ENCODE measurements around the gene KRT39. TPM values are rescaled to one million over a fixed set of nuclear protein-coding genes. Genes with fewer than 3 reads are reported as not detected.

The KRT39 gene
- total and polyA plus RNA-seq, 2 of the 13 experiments (the other 11 are each of a cell fraction or from before 2014, with no cell fraction given): 0.07 to 1.2 TPM

GRCh38 chr17:41009301-41009760, 42.6 kb upstream of the KRT39 start (continued):
- TF ChIP-seq ZNF512B (CRISPR knock-in tag; IDR thresholded peaks at IDR 0.05; ENCODE audit: borderline replicate concordance) (no peak), MED13 (CRISPR knock-in tag; IDR thresholded peaks at IDR 0.05) (peak; percentile 78; the same call in 1 of the 2 replicates), SSRP1 (CRISPR knock-in tag; IDR thresholded peaks at IDR 0.05) (no peak), ZZZ3 (CRISPR knock-in tag; IDR thresholded peaks at IDR 0.05; ENCODE audit: borderline replicate concordance) (no peak), HOXD1 (CRISPR knock-in tag; IDR thresholded peaks at IDR 0.05) (peak; percentile 76), PPARG (CRISPR knock-in tag; conservative IDR thresholded peaks at IDR 0.05) (peak; percentile 82), ZNF10 (CRISPR knock-in tag; IDR thresholded peaks at IDR 0.05; ENCODE audit: borderline replicate concordance, low read depth) (no peak), ZNF264 (CRISPR knock-in tag; IDR thresholded peaks at IDR 0.05) (peak; percentile 58; the same call in 1 of the 2 replicates), NR2F6 (IDR thresholded peaks at IDR 0.05) (peak; percentile 77), NR2F6 (CRISPR knock-in tag; IDR thresholded peaks at IDR 0.05) (peak; percentile 58), ZKSCAN8 (CRISPR knock-in tag; IDR thresholded peaks at IDR 0.05; ENCODE audit: borderline replicate concordance) (0 out of 2 replicates have a peak, but pooled peaks have one; percentile 67), NONO (IDR thresholded peaks at IDR 0.05) (no peak), NONO (CRISPR knock-in tag; conservative IDR thresholded peaks at IDR 0.05) (0 out of 2 replicates have a peak, but pooled peaks have one; percentile 12), THAP11 (CRISPR knock-in tag; IDR thresholded peaks at IDR 0.05) (peak; percentile 23; the same call in 1 of the 2 replicates), MED1 (CRISPR knock-in tag; IDR thresholded peaks at IDR 0.05) (peak; percentile 89), LCORL (IDR thresholded peaks at IDR 0.05) (no peak), LCORL (CRISPR knock-in tag; IDR thresholded peaks at IDR 0.05) (peak; percentile 66; the same call in 1 of the 2 replicates), ZBTB20 (CRISPR knock-in tag; IDR thresholded peaks at IDR 0.05; ENCODE audit: borderline replicate concordance, low read depth) (peak; percentile 44; the same call in 1 of the 2 replicates), ZNF280D (CRISPR knock-in tag; IDR thresholded peaks at IDR 0.05) (no peak), SKI (IDR thresholded peaks at IDR 0.05; ENCODE audit: partially characterized antibody) (peak; percentile 20), PRPF4 (IDR thresholded peaks at IDR 0.05; ENCODE audit: low read depth, low read length, poor library complexity, severe bottlenecking) (no peak), PAXIP1 (CRISPR knock-in tag; conservative IDR thresholded peaks at IDR 0.05) (peak; percentile 89)
- TF ChIP-seq, protein P1, sequence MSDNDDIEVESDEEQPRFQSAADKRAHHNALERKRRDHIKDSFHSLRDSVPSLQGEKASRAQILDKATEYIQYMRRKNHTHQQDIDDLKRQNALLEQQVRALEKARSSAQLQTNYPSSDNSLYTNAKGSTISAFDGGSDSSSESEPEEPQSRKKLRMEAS (IDR thresholded peaks at IDR 0.05): no peak

Data from HepG2 (cell line).